Neural progenitor cell (in vitro differentiated cells): ENCODE data around the gene DCAF8L2. TPM values are rescaled to one million over a fixed set of nuclear protein-coding genes. Genes with fewer than 3 reads are reported as not detected.
"Not testable (repeated sequence)": the region's sequence is repeated elsewhere in the genome, so short reads cannot be mapped to it uniquely, and the experiment has no call there.

Experiments
- DNase-seq: peaks from one replicate; pipeline ENCODE4 v3.0.0-alpha.2; 2016; ENCODE audit warnings: low spot score
- H2AFZ ChIP-seq: fragments of 200-600 bp; sonication (generic); replicated peaks from 2 replicates; pipeline ENCODE4 v1.6.1; 2016; ENCODE audit warnings: antibody characterized with exemption
- H3F3A ChIP-seq: fragments of 200-600 bp; sonication (generic); 2 replicates; pipeline ENCODE4 v1.6.1; 2016; ENCODE audit warnings: antibody characterized with exemption, low read depth
- H3K27ac ChIP-seq: fragments of 200-600 bp; sonication (generic); 2 replicates; pipeline ENCODE4 v1.5.1; 2016; ENCODE audit warnings: mild to moderate bottlenecking
- H3K27me3 ChIP-seq: fragments of 200-600 bp; sonication (generic); 2 replicates; pipeline ENCODE4 v1.6.1; 2016; ENCODE audit warnings: mild to moderate bottlenecking, moderate library complexity
- H3K36me3 ChIP-seq: fragments of 200-600 bp; sonication (generic); 2 replicates; pipeline ENCODE4 v1.5.1; 2016
- H3K4me1 ChIP-seq: fragments of 200-600 bp; sonication (generic); 2 replicates; pipeline ENCODE4 v1.6.1; 2016; ENCODE audit warnings: mixed run types
- H3K4me2 ChIP-seq: fragments of 200-600 bp; sonication (generic); 2 replicates; pipeline ENCODE4 v1.6.1; 2016
- H3K4me3 ChIP-seq: fragments of 200-600 bp; sonication (generic); 2 replicates; pipeline ENCODE4 v1.5.1; 2016
- H3K79me2 ChIP-seq: fragments of 200-600 bp; sonication (generic); 2 replicates; pipeline ENCODE4 v1.6.1; 2016; ENCODE audit warnings: low read depth
- H3K9ac ChIP-seq: fragments of 200-600 bp; sonication (generic); 2 replicates; pipeline ENCODE4 v1.6.1; 2016
- H3K9me3 ChIP-seq: fragments of 200-600 bp; sonication (generic); 2 replicates; pipeline ENCODE4 v1.5.1; 2016; ENCODE audit warnings: low read depth
- H4K20me1 ChIP-seq: fragments of 200-600 bp; sonication (generic); 2 replicates; pipeline ENCODE4 v1.6.1; 2016; ENCODE audit warnings: low read depth
- H3K27ac Mint-ChIP-seq: 3 replicates; pipeline ENCODE4 v1.8.0; 2021; ENCODE audit warnings: mixed read lengths
- H3K27me3 Mint-ChIP-seq: 2 replicates; pipeline ENCODE4 v1.8.0; 2022; ENCODE audit warnings: low read depth, mild to moderate bottlenecking, inconsistent platforms, moderate library complexity, mixed read lengths; ENCODE audit not compliant: insufficient read depth
- H3K36me3 Mint-ChIP-seq: 3 replicates; pipeline ENCODE4 v1.8.0; 2021; ENCODE audit warnings: mixed read lengths
- H3K4me1 Mint-ChIP-seq: 3 replicates; pipeline ENCODE4 v1.8.0; 2021; ENCODE audit warnings: mixed read lengths
- H3K4me3 Mint-ChIP-seq: 3 replicates; pipeline ENCODE4 v1.8.0; 2021; ENCODE audit warnings: mild to moderate bottlenecking, moderate library complexity, mixed read lengths
- H3K9me3 Mint-ChIP-seq: 3 replicates; pipeline ENCODE4 v1.8.0; 2020; ENCODE audit warnings: mixed read lengths
- EZH2 ChIP-seq: fragments of 200-600 bp; sonication (generic); IDR thresholded peaks from 2 replicates; pipeline ENCODE4 v1.6.1; 2017; ENCODE audit warnings: antibody characterized with exemption, mild to moderate bottlenecking, moderate library complexity
- EZH2phosphoT487 ChIP-seq: fragments of 200-600 bp; sonication (generic); IDR thresholded peaks from 2 replicates; pipeline ENCODE4 v1.6.1; 2017; ENCODE audit warnings: antibody characterized with exemption
- total RNA-seq: library from RNA; depleted of rRNA; stranded (reverse); fragments of >200 nt; gene quantifications from 2 replicates; pipeline ENCODE4 v1.2.3, GENCODE V29; 2015; ENCODE audit warnings: low replicate concordance
- TF ChIP-seq, protein P1 (sequence below): fragments of 200-600 bp; sonication (generic); IDR thresholded peaks from 2 replicates; pipeline ENCODE4 v1.5.1; 2017; ENCODE audit warnings: antibody characterized with exemption, mild to moderate bottlenecking

Gene DCAF8L2
- not detected in 2 replicates for total RNA-seq

DNA sequence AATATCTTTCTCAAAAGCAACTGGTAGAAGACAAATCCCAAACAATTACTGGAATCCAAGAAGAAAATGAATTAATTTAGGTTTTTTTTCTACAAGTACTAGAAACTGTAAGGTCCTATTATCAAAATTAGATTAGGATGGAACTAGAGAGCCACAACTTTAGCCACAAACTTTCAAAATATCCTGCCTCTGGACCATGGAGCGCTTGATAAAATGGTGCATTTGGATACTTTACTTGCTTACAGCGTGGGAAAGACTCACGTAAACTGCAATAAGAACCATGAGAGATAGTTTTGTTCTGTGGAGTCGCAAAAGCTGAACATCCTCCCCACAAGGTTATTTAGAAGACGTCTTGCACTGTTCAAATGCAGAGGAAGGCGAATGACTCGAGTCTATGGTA, at the start of gene DCAF8L2:
Gene DCAF8L2, plus strand, starts transcription at position 301 of the 400 bp plus-strand sequence. CDS start 156,552 bp downstream, outside the sequence.
- H3K4me3 Mint-ChIP-seq, result no peak within 1 kb of the TSS
- DNase-seq, result no peak
- no peaks in the 10 kb centered on the region for H3K79me2 ChIP-seq
- H3K9ac ChIP-seq, result no peak within 1 kb of the TSS
- H2AFZ ChIP-seq, result no peak within 1 kb of the TSS
- H3K4me3 ChIP-seq, result no peak within 1 kb of the TSS
- no peak within 1 kb of the TSS for H3K27ac ChIP-seq
- peaks cover 3% of the 10 kb centered on the region for H3K9me3 ChIP-seq
- TF ChIP-seq, protein P1, sequence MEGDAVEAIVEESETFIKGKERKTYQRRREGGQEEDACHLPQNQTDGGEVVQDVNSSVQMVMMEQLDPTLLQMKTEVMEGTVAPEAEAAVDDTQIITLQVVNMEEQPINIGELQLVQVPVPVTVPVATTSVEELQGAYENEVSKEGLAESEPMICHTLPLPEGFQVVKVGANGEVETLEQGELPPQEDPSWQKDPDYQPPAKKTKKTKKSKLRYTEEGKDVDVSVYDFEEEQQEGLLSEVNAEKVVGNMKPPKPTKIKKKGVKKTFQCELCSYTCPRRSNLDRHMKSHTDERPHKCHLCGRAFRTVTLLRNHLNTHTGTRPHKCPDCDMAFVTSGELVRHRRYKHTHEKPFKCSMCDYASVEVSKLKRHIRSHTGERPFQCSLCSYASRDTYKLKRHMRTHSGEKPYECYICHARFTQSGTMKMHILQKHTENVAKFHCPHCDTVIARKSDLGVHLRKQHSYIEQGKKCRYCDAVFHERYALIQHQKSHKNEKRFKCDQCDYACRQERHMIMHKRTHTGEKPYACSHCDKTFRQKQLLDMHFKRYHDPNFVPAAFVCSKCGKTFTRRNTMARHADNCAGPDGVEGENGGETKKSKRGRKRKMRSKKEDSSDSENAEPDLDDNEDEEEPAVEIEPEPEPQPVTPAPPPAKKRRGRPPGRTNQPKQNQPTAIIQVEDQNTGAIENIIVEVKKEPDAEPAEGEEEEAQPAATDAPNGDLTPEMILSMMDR, result no peak
- TF ChIP-seq EZH2 (no peak), EZH2phosphoT487 (no peak)
- H3K9me3 Mint-ChIP-seq, result peaks cover 3% of the 10 kb centered on the region
- peaks cover 4% of the 10 kb centered on the region for H3K27me3 Mint-ChIP-seq
- H3K4me2 ChIP-seq, result no peak within 1 kb of the TSS
- H3K4me1 ChIP-seq, result no peaks in the 10 kb centered on the region
- no peaks in the 10 kb centered on the region for H3K4me1 Mint-ChIP-seq
- H3K36me3 Mint-ChIP-seq, result no peaks in the 10 kb centered on the region
- no peaks in the 10 kb centered on the region for H3K27me3 ChIP-seq
- H3K27ac Mint-ChIP-seq, result no peak within 1 kb of the TSS
- no peaks in the 10 kb centered on the region for H3F3A ChIP-seq
- no peaks in the 10 kb centered on the region for H3K36me3 ChIP-seq
- no peaks in the 10 kb centered on the region for H4K20me1 ChIP-seq

DNA sequence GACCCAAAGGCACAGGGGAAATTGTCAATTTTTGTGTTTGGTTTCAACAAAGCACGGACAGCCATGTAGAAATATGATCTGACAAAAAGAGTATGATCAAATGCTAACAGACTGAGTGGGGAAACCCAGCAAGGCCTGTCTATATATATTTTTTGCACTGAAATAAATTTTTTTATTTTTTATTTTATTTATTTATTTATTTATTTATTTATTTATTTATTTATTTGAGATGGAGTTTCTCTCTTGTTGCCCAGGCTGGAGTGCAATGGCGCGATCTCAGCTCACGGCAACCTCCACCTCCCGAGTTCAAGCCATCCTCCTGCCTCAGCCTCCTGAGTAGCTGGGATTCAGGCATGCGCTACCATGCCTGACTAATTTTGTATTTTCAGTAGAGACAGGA, 49.0 kb upstream of the DCAF8L2 start:
- H3K9me3 Mint-ChIP-seq, H3K36me3 Mint-ChIP-seq, H3K9ac ChIP-seq, DNase-seq, H3K36me3 ChIP-seq, H3K27ac ChIP-seq, H3K4me3 ChIP-seq, H3K9me3 ChIP-seq, H3K4me3 Mint-ChIP-seq, H3K4me1 ChIP-seq, H3K27me3 ChIP-seq, H3K79me2 ChIP-seq, H3K4me1 Mint-ChIP-seq, H3K27ac Mint-ChIP-seq, H2AFZ ChIP-seq, H4K20me1 ChIP-seq, H3K27me3 Mint-ChIP-seq, H3F3A ChIP-seq, H3K4me2 ChIP-seq: not testable (repeated sequence)

DNA sequence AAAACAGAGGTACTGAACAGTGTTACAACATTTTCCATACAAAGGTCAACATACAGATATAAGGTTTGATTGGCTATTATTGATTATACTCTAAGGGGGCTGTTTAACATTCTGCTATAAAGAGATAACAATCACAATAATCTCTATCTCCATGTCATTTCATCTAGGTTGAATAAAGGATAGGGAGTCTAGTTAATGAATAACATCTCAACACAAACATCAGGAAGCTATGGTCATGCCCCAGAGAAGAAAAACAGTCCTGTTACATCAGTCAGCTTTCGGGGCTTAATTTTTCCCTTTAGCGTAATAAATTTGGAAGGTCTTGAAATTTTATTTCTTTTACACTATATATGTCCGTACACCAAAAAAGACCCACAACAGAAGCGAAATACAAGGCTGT, 41.5 kb upstream of the DCAF8L2 start:
- Histone ChIP-seq H3K9me3 (peaks cover 7% of the 10 kb centered on the region), H3K79me2 (no peaks in the 10 kb centered on the region), H3K27ac (no peak overlapping the region), H3K4me3 (no peak overlapping the region), H2AFZ (no peak overlapping the region), H3K27me3 (no peaks in the 10 kb centered on the region), H3K36me3 (no peaks in the 10 kb centered on the region), H4K20me1 (no peaks in the 10 kb centered on the region), H3F3A (no peaks in the 10 kb centered on the region), H3K4me2 (no peak overlapping the region), H3K9ac (no peak overlapping the region), H3K4me1 (no peaks in the 10 kb centered on the region)
- no peak for TF ChIP-seq EZH2
- H3K9me3 Mint-ChIP-seq, result no peaks in the 10 kb centered on the region
- no peaks in the 10 kb centered on the region for H3K36me3 Mint-ChIP-seq
- H3K4me3 Mint-ChIP-seq, result no peak overlapping the region
- H3K4me1 Mint-ChIP-seq, result no peaks in the 10 kb centered on the region
- DNase-seq, result no peak
- H3K27ac Mint-ChIP-seq, result no peak overlapping the region
- peaks cover 3% of the 10 kb centered on the region for H3K27me3 Mint-ChIP-seq

- Histone ChIP-seq H3K4me3 (no peak overlapping the region), H3K4me2 (no peak overlapping the region), H3K79me2 (no peaks in the 10 kb centered on the region), H2AFZ (no peak overlapping the region), H3K4me1 (no peaks in the 10 kb centered on the region), H3K9ac (no peak overlapping the region), H4K20me1 (no peaks in the 10 kb centered on the region), H3K27ac (no peak overlapping the region), H3K36me3 (no peaks in the 10 kb centered on the region), H3K9me3 (peaks cover 7% of the 10 kb centered on the region), H3F3A (no peaks in the 10 kb centered on the region), H3K27me3 (no peaks in the 10 kb centered on the region)
- no peak overlapping the region for H3K4me3 Mint-ChIP-seq
- no peaks in the 10 kb centered on the region for H3K36me3 Mint-ChIP-seq
- no peak for TF ChIP-seq EZH2phosphoT487
- TF ChIP-seq, protein P1, result no peak
- no peak for TF ChIP-seq EZH2
- no peak overlapping the region for H3K27ac Mint-ChIP-seq
- H3K27me3 Mint-ChIP-seq, result peaks cover 3% of the 10 kb centered on the region
- no peak for DNase-seq
- H3K9me3 Mint-ChIP-seq, result no peaks in the 10 kb centered on the region
- H3K4me1 Mint-ChIP-seq, result no peaks in the 10 kb centered on the region
Observed at GRCh38 chrX:27549688-27550087, 40.5 kb upstream of the DCAF8L2 start.
